Hematopoietic multipotent progenitor cell (in vitro differentiated cells): ENCODE data around the gene TMEM82. TPM values are rescaled to one million over a fixed set of nuclear protein-coding genes. Genes with fewer than 3 reads are reported as not detected.

Source experiments
- DNase-seq, 3 donors: peaks; one replicate each; pipeline ENCODE4 v3.0.0-alpha.2; 2011 to 2015; ENCODE audit warnings: low read depth in 2 of 3, low spot score in 2 of 3
- total RNA-seq: library from RNA; depleted of rRNA; stranded (reverse); fragments of >200 nt; gene quantifications from one replicate; pipeline ENCODE4 v1.2.3, GENCODE V29; 2012

The TMEM82 gene
- total RNA-seq, 1 donor = not detected

DNA sequence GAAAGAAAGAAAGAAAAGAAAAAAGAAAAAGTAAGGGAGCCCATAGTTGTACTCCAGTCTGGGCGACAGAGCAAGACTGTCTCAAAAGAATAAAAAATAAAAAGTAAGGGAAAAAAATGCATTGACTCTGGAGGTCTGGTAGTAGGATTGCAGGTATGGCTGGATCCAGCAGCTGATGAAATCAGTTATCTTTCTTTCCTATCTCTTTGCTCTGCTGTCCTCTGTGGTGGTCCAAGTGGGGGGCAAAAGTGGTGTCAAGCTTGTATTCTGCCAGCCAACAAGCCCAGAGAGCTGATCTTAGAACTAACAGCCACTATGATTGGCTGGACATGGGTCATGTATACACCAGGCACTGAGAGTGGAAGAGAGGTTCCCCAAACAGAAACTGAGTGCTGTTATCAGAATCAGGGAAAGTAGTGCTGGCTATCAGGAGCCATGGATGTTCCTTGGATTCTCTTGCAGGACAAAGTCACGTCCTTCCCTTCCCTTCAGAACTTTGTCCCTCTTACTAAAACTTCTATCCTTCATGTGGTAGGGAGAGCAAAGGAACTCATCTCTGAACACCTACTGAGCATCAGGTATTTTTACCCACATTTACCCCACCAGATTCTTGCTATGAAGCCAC lies 12.8 kb downstream of the TMEM82 start:
- no peak for DNase-seq

DNA sequence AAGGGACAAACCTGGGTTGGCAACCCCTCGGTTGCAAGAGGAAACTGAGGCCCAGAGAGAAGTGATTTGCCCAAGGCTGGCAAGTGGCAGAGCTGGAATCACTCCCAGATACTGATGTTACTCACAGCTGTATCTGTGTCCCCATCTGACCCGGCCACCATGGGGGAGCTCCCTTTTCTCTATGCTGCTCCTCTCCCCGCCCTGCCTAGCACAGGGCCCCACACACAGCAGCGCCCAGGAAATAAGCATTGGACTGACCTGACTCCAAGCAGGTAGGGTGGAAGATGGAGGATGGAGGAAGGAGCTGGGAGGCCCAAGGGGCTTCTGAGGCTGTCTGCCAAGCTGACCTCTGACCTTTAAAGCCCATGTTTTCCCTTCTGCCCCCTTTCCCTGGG lies 13.3 kb downstream of the TMEM82 start:
- DNase-seq = no peak

- peak in 2 of 3 donors; percentile 32 to 39 for DNase-seq
Measured at GRCh38 chr1:15756143-15757015, 14.1 kb downstream of the TMEM82 start.

DNA sequence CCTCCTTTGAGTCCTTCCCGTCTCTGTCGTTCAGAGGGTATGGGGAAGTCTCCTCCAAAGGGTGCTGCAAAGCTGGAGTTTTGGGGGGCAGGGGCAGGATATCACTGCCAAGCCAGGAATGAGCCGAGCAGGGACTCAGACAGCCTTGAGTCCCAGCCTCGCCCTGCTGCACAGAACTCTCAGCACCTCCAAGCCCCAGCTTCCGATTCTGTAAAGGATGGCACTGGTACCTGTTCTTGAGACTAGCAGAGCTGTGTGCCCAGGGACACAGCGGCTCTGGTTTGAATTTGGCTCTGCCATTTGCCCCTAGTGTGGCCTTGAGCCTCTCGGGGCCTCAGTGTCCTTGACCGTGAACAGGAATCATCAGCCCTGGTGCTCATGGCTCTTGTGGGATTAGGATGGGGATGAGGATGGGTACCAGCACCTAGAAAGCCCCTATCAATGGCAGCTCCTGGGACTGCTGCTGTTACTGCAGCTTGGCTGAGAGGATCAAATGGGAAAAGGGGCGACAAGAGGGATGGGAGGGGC lies 14.8 kb downstream of the TMEM82 start:
- peak in 1 of 3 donors; percentile 30 for DNase-seq

DNA sequence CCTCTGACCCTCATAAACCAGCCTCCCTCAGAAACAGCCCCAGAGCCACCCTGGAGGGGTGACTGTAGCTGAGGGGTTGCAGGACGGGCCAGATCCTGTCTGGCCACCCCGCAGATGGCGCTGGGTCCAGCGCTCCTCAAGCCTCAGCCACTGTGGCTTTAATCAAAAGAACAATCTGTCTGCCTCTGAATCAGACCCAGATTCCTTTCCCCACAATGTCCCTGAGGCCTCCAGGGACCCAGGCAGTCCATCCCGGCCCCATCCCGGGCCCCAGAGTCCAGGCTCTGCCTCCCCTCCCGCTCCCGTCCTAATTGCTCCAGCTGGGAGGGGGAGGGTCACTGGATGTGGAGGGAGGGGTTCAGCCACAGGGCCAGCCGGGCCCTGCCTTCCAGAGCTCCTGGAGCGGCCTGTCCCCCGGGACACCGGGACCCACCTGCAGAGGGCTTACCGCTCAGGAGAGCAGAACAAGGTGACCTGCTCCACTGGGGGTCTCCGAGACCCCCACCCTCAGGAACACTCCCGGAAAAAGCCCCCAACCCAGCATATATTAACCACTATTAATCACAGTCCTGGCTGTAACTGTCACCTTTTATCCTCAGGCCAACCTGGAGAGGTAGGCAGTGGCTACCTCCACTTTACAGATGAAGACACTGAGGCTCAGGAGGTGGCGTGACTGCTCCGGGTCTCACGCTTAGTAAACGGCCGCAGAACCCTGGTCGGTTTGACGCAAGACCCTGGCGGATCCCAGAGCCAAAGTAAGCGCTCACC lies 15.5 kb downstream of the TMEM82 start:
- DNase-seq = no peak

DNA sequence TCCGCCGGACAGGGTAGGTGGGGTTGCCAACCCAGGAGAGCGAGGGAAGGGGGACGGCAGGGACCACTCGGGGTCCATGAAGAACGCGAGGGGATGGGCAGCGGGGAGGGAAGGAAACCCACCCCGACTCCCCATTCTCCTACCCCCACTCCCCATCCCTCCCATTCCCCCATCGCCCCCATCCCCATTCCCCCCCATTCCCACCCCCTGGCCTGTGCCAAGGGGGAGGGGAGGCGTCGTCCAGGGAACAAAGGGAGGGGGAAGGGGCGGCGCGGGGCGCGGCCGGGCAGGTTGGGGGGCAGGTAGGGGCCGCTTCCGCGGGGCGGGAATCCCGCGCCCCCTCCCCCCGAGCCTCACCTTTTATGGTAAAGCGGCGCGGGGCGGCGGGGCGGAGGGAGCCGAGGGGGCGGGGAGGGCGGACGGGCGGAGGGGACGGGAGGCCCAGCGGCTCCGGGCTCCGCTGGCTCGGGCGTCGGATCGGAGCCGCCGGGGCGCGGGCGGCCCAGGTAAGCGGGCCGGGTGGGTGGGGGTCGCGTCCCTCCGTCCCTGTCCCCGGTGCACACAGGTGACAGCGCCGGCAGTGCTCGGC lies 16.1 kb downstream of the TMEM82 start, which contains the start of gene FBLIM1:
Gene FBLIM1 (plus strand): TSS at position 453 of the 589 bp plus-strand sequence. CDS start 6,189 bp downstream, outside the sequence.
- no peak for DNase-seq

- DNase-seq = no peak
Measured at GRCh38 chr1:15758953-15759661, 16.8 kb downstream of the TMEM82 start.

DNA sequence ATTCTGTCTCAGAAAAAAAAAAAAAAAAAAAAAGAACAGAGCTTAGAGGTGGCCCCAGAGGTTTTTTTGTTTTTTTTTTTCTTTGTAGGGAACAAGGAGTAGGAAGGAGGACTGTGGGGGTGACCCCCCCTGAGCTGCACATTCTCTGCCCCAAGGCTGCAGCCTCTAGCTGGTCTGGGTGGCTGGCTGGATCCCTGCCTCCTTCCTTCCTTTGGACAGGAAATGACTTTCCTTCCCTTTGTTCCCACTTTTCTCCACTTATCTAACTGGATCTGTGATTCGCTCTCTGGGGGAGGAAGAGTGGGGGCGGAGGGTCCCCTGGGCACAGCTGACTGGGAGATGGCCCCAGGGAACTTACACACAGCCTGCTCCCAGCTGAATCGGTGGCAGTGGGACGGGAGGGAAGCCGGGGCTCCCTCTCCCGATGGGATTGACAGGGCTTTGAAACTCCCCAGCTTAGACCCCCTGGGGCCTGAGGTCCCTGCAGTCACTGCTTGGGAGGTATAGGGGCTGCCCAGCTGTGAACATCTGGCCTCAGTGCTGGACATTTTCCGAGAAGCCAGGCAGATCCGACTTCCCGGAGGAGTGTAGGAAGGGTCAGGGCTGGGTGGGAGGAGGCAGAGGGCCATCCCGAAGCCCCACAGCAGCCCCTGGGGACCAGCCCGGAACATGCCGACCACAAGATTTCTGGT lies 18.4 kb downstream of the TMEM82 start:
- DNase-seq = no peak

DNA sequence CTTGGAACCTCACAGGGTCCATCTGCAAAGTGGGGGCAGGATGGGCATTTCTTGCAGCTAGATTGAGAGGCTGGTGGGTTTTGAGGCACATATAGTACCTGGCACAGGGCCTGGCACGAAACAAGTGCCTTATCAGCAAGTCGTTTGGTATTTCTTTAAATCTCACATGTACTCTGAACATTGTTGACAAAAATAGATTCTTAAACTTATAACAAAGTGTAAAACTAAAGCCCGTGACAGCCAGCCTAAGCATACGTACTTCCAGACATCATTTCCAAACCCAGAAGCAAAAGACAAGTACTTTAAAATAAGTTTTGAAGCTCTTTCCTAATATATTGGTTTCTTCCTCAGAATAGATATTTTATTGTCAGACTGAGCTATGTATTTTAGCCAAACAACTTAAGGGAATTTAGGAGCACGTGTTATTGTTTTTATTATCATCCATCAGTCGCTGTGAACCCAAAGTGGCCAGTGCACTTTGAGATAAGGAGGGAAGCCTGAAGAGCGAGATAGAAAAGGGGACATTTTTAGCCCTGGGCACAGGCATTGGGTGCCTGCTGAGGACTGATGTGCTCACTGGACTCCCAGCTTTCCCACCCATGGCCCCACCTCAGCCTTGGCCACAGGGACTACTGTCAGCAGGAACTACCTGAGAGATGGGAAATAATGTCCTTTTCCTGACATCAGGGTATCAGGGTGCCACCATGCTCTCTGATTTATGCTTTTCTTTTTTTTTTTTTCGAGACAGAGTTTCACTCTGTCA lies 19.2 kb downstream of the TMEM82 start:
- no peak for DNase-seq

DNA sequence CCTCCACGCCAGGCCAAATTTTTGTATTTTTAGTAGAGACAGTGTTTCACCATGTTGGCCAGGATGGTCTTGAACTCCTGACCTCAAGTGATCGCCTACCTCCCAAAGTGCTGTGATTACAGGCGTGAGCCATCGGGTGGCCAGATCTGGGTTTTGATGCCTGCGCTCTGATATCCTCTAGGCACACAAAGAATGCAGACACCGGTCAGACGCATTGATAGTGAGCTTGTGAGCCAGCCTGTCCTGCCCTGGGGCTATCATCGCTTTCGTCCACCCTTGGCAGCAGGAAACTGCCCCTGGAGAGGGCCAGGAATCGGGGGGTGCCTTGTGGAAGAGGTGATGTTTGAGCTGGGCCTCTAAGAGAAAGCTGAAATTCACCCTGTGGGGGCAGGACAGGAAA lies 20.2 kb downstream of the TMEM82 start:
- DNase-seq = no peak

DNA sequence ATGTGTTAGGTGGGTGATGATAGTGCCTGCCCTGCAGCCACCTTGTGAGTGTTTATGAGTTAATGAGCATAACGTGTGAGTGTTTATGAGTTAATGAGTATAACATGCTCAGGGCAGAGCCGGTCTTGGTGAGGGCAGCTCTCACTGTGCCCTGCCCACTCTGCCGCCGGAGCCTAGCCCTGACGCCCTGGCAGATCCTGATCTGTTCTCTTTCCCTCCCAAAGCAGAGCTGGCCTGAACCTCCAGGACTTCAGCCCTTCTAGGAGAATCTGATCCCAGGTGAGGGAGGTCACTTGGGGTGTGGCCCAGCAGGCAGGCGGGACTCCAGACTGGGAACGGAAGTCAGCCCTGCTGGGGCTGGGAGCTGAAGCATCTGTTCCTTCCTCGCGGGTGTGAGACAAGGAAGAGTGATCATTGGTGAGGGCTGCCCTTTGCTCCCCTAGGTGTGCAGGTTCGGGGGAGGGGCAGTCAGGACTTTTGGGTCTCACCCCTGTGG lies 22.0 kb downstream of the TMEM82 start:
- DNase-seq = no peak

DNA sequence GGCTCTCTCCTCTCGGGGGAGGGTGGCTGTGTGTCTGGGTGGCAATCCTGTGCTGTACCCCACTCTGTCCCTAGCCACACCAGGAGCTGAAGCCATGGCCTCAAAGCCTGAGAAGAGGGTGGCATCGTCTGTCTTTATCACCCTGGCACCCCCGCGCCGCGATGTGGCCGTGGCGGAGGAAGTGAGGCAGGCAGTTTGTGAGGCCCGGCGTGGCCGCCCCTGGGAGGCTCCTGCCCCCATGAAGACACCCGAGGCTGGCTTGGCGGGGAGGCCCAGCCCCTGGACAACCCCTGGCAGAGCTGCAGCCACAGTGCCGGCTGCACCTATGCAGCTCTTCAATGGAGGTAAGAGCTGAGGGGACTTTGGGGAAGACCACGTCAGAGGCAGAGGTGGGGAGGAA lies 22.6 kb downstream of the TMEM82 start:
- DNase-seq = no peak

DNA sequence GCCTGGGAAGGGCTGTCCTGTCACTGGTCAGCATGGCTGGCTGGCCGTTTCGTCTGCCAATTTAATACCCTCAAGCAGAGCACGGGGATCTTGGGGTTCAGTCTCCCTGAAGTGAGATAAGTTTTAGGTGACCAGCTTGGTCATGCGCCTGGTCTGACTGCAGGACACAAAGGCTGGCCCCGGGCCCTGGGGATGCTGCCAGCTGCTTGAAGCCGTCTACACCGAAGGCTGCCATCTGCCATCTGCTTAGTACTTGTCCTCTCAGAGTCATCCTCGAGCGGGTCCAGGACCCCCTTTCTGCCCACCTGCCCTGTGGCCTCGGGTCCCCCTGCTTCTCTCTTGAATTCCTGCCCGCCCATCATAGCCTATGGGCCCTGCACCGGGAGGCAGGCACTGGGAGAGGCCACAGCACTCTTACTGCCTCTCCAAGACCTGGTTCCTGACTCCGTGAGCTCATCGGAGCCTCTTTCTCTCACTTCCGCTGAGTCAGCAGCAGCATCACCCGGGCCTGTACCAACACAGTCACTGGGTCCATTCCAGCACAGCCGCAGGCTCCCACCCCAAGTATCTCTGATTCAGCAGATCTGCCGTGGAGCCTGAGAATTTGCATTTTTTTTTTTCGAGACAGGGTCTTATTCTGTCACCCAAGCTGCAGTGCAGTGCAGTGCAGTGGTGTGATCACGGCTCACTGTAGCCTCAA lies 23.3 kb downstream of the TMEM82 start:
- DNase-seq = no peak

DNA sequence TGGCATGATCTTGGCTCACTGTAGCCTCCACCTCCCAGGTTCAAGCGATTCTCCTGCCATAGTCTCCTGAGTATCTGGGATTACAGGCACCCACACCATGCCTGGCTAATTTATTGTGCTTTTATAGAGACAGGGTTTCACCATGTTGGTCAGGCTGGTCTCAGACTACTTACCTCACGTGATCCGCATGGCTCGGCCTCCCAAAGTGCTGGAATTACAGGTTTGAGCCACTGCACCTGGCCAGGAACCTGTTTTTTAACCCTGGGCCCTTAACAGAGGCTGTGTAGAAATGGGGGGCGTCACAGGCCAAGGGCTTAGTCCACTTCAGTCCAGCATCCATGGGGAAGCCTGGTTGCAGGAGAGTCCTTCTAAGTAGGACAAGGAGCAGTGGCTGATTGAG lies 25.6 kb downstream of the TMEM82 start:
- DNase-seq = no peak

- no peak for DNase-seq
Measured at GRCh38 chr1:15768388-15768787, 26.1 kb downstream of the TMEM82 start.

- no peak for DNase-seq
Measured at GRCh38 chr1:15770313-15770962, 28.1 kb downstream of the TMEM82 start.

GRCh38 chr1:15771836-15772515 lies 29.7 kb downstream of the TMEM82 start:
- DNase-seq = no peak
